Measurements from ENCODE around the gene ZNF891.

Gene ZNF891

GRCh38 chr12:133063556-133063955, 66.5 kb downstream of the ZNF891 start:
- H3K4me3 ChIP-seq (ENCODE audit: low read depth in 1 of 2, low read length in 1 of 2), result no peak overlapping the region
- H3K9me3 ChIP-seq, result peaks cover 86% of the 10 kb centered on the region
- no peak overlapping the region for H3K27ac ChIP-seq
- no peak for TF ChIP-seq CTCF (IDR thresholded peaks at IDR 0.05)
- no peaks in the 10 kb centered on the region for H3K27me3 ChIP-seq
- no peaks in the 10 kb centered on the region for H3K36me3 ChIP-seq
- no peaks in the 10 kb centered on the region for H3K4me1 ChIP-seq (ENCODE audit: control insufficient read depth in 1 of 2, insufficient read depth in 1 of 2, low read depth in 1 of 2, low read length in 1 of 2)

GRCh38 chr12:133061954-133062353, 68.1 kb downstream of the ZNF891 start:
- Histone ChIP-seq H3K27me3 (no peaks in the 10 kb centered on the region), H3K4me3 (ENCODE audit: low read depth in 1 of 2, low read length in 1 of 2) (no peak overlapping the region), H3K9me3 (peaks cover 89% of the 10 kb centered on the region), H3K27ac (no peak overlapping the region), H3K36me3 (no peaks in the 10 kb centered on the region), H3K4me1 (ENCODE audit: control insufficient read depth in 1 of 2, insufficient read depth in 1 of 2, low read depth in 1 of 2, low read length in 1 of 2) (no peaks in the 10 kb centered on the region)
- no peak for TF ChIP-seq CTCF (IDR thresholded peaks at IDR 0.05)

GRCh38 chr12:133058203-133059113, 71.6 kb downstream of the ZNF891 start:
- peaks cover 4% of the 10 kb centered on the region for H3K36me3 ChIP-seq
- no peak overlapping the region for H3K27ac ChIP-seq
- H3K27me3 ChIP-seq, result no peaks in the 10 kb centered on the region
- TF ChIP-seq CTCF (IDR thresholded peaks at IDR 0.05), result no peak
- no peak overlapping the region for H3K4me3 ChIP-seq (ENCODE audit: low read depth in 1 of 2, low read length in 1 of 2)
- H3K4me1 ChIP-seq (ENCODE audit: control insufficient read depth in 1 of 2, insufficient read depth in 1 of 2, low read depth in 1 of 2, low read length in 1 of 2), result no peaks in the 10 kb centered on the region
- peaks cover 91% of the 10 kb centered on the region for H3K9me3 ChIP-seq

- H3K27ac ChIP-seq, result no peak overlapping the region
- no peak for TF ChIP-seq CTCF (IDR thresholded peaks at IDR 0.05)
- no peak overlapping the region for H3K4me3 ChIP-seq (ENCODE audit: low read depth in 1 of 2, low read length in 1 of 2)
- H3K27me3 ChIP-seq, result no peaks in the 10 kb centered on the region
- H3K36me3 ChIP-seq, result peaks cover 7% of the 10 kb centered on the region
- no peaks in the 10 kb centered on the region for H3K4me1 ChIP-seq (ENCODE audit: control insufficient read depth in 1 of 2, insufficient read depth in 1 of 2, low read depth in 1 of 2, low read length in 1 of 2)
- H3K9me3 ChIP-seq, result peaks cover 93% of the 10 kb centered on the region
These were observed 72.6 kb downstream of the ZNF891 start for GRCh38 chr12:133057446-133057845.
